ENCODE data around the gene PDE6H.
A peak's percentile ranks its signal among the peaks of the same experiment; 100 is the strongest.

Gene PDE6H

DNA sequence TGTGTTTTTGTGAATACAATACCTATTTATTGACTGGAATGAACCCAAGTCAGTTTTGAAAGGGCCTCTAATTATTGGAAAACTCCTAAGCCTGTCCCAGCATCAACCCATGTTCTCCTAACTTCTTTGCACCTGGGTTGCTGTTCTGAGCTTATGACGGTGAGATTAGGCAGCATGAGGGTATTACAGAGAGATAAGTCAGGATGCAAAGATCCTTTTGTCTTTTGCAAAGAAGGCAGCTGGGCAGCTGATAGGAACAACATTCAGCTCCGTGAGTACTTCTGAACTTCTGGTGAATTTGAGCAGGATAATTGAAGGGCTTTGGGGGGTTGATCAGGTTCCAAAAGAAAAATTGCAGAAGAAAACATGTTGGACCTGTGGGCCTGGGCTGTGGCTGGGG lies at the start of gene PDE6H:
PDE6H (plus strand) TSS at position 227 of the 400 bp plus-strand sequence. CDS start 4,971 bp downstream, outside the sequence.
- DNase-seq: no peak

GRCh38 chr12:14923944-14924343 lies 48.9 kb upstream of the PDE6H start:
- DNase-seq: no peak

- no peak for DNase-seq
Measured at GRCh38 chr12:14924541-14924940, 48.3 kb upstream of the PDE6H start.

GRCh38 chr12:14927267-14927666 lies 45.6 kb upstream of the PDE6H start:
- DNase-seq: no peak

- DNase-seq: no peak
Measured at GRCh38 chr12:14928931-14929330, 43.9 kb upstream of the PDE6H start.

GRCh38 chr12:14930299-14930698 lies 42.5 kb upstream of the PDE6H start:
- no peak for DNase-seq

- no peak for DNase-seq
Measured at GRCh38 chr12:14931359-14931758, 41.5 kb upstream of the PDE6H start.

GRCh38 chr12:14931791-14932560 lies 40.9 kb upstream of the PDE6H start:
- no peak for DNase-seq

GRCh38 chr12:14934511-14934910 lies 38.3 kb upstream of the PDE6H start:
- no peak for DNase-seq

DNA sequence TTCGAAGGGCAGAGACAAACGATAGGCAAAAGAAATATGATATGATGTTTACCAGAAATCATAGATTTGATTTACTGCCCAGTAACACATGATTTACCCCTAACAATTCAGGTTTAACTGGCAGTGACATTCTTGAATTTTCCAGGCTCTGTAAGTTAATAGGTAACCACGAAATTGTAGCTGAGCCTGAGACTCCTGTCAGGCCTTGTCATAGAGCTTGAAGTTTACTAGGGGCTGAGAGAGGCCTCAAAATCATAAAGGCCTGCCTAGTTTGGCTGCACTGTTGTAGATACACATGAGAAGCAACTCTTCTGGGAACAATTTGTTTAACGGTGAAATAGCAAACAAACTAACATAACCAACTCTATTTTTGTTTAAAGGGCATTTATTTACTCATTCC lies 37.8 kb upstream of the PDE6H start:
- DNase-seq: no peak

GRCh38 chr12:14936224-14936861 lies 36.5 kb upstream of the PDE6H start:
- no peak for DNase-seq

GRCh38 chr12:14937014-14937413 lies 35.8 kb upstream of the PDE6H start:
- no peak for DNase-seq

GRCh38 chr12:14937689-14938088 lies 35.2 kb upstream of the PDE6H start:
- peak in 2 of 6 experiments; percentile 8 to 39 for DNase-seq

DNA sequence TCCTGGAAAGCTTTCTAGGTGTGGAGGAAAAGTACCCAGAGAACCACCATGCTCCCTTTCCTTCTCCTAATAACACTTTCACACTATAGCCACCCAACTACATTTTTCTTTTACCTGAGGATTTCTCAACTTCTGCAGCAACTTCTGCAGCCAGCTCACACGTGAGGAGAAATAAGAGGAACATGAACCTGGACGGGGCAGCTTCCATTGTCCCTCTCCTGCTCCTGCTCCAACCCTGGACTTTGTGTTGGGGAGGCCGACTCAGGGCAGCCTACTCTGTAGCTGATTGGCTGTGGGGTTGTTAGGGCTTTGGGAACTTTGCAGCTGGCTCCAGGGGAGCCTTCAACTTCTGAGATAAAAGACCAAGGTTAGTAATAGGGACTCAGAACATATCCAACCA lies 34.5 kb upstream of the PDE6H start, which contains the start of gene ERP27:
ERP27 (minus strand) TSS at position 237 of the 400 bp plus-strand sequence; CDS start at position 208, 29 bp downstream.
- no peak for DNase-seq

DNA sequence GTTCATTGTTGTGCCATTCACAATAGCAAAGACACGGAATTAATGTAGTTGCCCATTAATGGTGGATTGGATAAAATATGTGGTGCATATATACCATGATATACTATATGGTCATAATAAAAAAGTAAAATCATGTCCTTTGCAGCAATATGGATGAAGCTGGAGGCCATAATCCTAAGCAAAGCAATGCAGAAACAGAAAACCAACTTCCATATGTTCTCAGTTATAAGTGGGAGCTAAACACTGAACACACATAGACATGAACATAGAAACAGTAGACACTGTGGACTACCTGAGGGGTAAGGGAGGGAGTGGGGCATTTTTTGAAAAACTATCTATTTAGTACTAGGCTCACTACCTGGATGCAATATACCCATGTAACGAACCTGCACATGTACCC lies 31.5 kb upstream of the PDE6H start:
- DNase-seq: no peak

- peak in 1 of 6 experiments; percentile 31 for DNase-seq
Measured at GRCh38 chr12:14942196-14942931, 30.5 kb upstream of the PDE6H start.

DNA sequence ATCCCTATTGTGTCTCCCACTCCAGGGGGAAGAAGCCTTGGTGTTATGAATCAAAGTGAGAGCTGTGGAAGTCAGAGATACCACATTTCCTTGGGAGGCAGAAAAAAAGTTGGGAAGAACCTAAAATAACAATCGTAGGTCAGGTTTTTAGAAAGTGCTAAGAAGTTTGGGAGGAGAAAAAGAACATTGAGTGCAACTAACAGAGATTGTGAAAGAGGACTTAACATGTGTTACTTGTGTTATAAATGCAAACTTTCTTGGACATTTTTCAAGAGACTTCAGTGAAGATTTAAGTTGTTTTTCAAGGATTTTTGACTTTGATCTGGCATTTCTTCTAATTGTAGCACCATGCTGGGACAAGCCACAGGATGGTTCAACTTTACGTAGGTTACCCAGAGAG lies 26.7 kb upstream of the PDE6H start:
- DNase-seq: no peak

DNA sequence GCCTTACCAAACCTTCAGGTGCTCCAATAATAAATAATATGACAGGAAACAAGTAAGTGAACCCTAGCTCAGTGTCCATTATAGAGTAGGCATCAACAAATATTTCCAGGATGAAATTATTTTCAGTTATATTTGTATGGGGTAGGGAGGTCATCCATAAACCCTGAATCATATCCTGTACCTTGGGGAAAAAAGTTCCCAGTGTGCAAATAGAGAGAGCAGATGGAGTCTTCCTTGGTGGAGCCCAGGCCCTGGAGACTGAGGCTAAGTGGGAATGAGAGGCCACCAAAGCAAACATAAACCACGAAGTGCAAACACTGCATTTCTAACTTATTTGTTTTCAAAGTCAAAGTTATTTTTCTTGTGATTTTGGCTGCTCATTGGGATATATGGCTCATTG lies 26.0 kb upstream of the PDE6H start:
- DNase-seq: no peak

- peak in 5 of 6 experiments; percentile 51 to 84 (median 79) for DNase-seq
Measured at GRCh38 chr12:14948672-14949071, 24.2 kb upstream of the PDE6H start.

- DNase-seq: no peak
Measured at GRCh38 chr12:14949631-14950030, 23.2 kb upstream of the PDE6H start.

DNA sequence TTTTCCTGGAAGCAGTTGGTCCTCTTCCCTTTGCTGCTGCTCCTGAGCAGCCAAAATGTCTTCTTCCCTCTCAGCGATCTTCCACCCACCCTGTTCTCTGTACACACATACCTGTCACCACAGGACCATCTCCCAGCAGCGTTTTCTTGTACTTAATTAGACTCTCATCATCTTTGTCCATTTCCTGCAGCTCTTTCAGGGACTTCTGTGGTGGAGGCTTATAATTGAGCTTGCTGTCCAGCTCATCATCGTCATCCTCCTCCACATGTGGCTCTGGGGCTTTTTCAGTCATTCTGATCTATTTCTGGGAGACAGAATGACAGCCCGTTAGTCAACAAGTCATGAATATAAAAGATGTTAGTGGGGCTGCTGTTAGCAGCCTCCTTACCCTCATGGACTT lies 22.4 kb upstream of the PDE6H start:
- no peak for DNase-seq

GRCh38 chr12:14950982-14951746 lies 21.7 kb upstream of the PDE6H start:
- DNase-seq: no peak

- peak in 1 of 6 experiments; percentile 37 for DNase-seq
Measured at GRCh38 chr12:14951851-14952250, 21.0 kb upstream of the PDE6H start.
